Amniotic stem cell (primary cell): ENCODE data around the gene BAHD1.
A peak's percentile ranks its signal among the peaks of the same experiment; 100 is the strongest.

Experiments used
- DNase-seq: peaks from one replicate; lab custom pipeline; 2025; lab: John Stamatoyannopoulos, UW

BAHD1 gene

GRCh38 chr15:40440743-40441564, at the start of gene BAHD1:
Gene BAHD1 (plus strand): TSS chr15:40440953. CDS start chr15:40458465, 17,512 bp downstream.
- DNase-seq = peak; percentile 77

DNA sequence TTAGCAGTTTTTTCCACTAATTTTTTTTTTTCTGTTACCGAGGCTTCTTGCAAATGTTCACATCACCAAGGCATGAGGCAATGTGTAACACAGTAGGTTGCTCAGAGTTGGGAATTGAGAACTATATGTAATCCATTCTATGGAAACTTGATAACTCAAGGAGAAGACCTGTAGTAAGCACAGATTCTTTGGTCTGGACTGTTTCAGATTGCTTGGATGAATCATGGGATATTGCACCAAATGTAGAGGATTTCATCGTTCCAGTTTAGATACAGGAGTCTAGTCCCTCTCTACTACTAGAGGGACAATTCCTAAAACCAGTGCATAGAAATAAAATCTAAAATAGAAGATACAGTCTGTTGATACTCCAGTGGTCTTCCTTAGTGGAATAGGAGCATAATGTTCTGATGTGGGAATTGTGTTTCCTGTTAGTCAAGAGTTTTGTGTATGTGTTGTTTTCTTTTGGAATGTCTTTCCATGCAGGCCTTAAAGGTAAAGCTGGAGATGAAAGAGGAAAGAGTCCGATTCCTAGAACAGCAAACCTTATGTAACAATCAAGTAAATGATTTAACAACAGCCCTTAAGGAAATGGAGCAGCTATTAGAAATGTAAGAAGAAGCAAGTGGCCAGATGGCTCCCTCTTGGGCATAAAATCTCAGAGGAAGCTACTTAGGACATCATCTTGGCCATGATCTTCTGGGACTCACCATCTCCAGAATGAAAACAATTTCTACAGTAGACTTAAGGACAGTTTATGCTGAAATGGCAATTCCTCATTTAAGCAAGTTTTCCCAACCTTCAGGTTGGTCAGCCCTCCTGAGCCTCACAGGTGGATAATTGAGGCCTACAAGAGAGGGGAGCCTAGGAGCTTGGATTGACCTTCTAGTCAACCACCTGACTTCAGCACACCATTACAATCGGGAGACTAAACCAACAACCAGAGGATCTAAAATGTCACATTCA, 47.5 kb upstream of the BAHD1 start:
- no peak for DNase-seq

DNA sequence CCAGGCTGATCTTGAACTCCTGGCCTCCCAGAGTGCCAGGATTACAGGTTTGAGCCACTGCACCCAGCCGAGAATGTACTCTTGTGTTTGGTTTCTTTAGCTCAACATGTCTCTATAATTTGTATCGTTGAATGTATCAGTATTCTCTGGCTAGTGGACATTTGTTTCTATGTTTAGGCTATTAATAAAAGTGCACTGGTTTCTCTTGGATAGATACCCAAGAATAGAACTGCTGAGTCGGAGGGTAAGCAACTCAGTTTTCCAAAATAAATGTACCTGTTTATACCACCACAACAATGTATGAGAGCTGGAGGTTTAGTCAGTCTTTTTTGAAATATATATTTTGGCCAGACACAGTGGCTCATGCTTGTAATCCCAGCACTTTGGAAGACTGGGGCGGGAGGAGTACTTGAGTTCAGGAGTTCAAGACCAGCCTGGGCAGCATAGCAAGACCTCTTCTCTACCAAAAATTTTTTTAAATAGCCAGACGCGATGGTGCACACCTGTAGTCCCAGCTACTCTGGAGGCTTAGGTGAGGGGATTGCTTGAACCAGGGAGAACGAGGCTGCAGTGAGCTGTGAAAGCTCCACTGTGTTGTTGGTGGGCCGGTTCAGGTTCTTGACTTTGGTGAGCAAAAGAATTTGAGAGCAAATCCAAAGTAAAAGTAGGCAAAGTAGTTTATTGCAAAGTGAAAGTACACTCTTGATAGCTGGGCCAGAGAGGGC, 42.9 kb upstream of the BAHD1 start:
- DNase-seq = no peak

DNA sequence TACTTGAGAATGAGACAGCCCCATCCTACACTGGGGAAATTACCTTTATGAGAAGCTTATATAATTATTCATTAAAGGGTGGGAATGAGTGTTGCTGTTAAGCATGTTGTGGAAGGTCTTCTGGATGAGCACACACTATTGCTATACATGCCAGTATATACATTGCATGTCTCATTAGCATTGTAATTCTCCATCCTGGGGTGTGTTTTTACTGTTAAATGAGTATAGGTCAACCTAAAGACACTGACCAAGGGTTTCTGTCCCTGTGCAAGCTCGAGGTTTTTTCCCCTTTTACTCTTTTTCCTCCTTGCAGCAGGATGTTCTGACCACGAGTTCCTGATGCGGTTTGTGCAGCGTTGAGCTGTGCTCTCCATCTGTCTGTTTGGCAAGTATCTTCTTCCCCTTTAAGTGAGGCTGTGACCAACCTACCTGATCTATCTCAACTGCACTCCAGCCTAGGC, 42.3 kb upstream of the BAHD1 start:
- DNase-seq = no peak

DNA sequence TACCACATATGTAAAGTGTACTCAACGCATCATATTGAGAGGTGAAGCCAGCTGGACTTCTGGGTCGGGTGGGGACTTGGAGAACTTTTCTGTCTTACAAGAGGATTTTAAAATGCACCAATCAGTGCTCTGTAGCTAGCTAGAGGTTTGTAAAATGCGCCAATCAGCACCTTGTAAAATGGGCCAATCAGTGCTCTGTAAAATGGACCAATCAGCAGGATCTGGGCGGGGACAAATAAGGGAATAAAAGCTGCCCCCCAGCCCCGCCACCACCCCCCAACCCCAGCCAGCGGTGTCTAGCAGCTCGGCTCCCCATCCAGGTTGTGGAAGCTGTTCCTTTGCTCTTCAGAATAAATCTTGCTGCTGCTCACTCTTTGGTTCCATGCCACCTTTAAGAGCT, 41.4 kb upstream of the BAHD1 start:
- DNase-seq = no peak

DNA sequence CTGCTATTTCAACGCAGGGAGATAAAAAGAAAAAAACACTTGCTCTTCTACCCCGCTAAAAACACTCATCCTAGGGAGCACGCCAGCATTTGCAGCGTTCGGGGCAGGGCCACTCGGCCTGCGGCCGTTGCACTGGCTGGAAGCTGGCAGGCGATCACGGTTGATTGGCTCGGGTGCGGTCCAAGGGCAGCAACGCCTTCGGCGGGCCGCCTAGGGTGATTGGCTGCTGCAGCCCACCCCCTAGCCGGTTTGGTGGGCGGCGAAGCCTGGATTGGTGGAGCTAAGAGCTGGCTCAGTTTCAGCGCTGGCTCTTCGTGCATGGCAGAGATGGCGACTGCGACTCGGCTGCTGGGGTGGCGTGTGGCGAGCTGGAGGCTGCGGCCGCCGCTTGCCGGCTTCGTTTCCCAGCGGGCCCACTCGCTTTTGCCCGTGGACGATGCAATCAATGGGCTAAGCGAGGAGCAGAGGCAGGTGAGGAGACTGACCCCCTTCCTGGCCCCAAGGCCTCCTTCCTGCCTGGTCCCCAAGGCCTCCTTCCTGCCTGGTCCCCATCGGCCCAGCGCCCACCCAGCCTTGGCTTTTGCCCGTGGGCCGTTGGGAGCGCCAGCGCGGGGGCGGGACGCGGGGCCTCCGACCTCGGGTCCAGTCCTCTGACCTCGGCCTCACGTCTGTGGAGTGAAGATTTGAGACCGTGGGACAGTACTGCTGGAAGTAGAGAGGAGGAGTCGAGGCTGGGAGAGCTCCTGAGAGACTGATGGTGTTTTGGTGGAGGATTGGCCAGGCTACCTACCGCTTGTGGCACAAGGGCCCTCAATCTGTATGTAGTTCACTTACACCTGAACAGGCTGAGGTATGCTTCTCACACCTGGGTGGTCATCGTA, 35.0 kb upstream of the BAHD1 start, which contains the start of gene IVD:
Gene IVD (plus strand): TSS at position 295 of the 881 bp plus-strand sequence. CDS start 33 bp downstream, at position 328.
- peak; percentile 89 for DNase-seq

- no peak for DNase-seq
Measured at GRCh38 chr15:40407330-40407990, 33.3 kb upstream of the BAHD1 start.

GRCh38 chr15:40409366-40409765, 31.4 kb upstream of the BAHD1 start:
- DNase-seq = no peak

DNA sequence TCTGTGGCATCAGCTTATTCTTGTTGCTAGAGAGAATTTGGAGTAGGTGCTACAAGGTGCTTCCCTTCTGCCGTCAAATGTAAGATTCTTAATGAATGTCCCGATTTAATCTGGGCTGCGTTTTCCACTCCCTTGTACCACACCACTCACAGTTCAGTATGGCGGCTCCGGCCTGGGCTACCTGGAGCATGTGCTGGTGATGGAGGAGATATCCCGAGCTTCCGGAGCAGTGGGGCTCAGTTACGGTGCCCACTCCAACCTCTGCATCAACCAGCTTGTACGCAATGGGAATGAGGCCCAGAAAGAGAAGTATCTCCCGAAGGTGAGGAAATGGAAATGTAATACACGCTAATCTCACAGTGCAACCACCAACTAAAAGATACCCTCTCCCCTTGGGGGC, 30.3 kb upstream of the BAHD1 start:
- DNase-seq = no peak

DNA sequence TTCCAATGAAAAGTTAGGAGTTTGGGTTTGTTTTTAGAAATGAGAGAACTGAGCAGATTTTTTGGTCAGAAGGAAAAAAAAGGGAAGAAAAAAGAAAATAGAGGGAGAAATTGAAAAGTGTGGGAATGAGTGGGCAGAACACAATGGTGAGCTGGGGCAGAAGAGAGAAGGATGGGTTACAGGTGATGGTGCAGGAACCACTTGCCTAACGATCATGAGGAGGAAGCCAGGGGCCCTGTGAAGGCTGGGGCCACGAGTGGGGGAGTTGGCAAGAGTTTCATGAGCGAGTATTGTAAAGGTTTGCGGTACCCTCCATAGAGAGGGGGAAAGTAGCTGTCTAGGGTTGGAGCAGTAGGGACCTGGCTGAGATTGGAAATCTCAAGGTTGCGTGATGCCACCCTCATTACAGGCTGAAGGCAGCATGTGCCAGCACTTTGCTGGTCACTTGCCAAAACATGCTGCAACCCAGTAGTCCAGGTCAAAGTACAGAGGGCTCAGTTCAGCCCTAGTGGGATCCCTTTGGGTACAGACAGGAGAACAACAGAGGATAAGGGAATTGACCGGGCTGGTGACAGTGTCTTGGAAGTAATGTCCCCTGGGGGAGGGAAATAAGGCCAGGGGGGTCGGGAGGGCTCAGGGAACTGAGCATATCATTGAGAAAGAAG, 28.5 kb upstream of the BAHD1 start:
- DNase-seq = no peak

GRCh38 chr15:40413036-40413435, 27.7 kb upstream of the BAHD1 start:
- DNase-seq = no peak

GRCh38 chr15:40414816-40415215, 25.9 kb upstream of the BAHD1 start:
- no peak for DNase-seq

GRCh38 chr15:40415226-40415625, 25.5 kb upstream of the BAHD1 start:
- no peak for DNase-seq

- no peak for DNase-seq
Measured at GRCh38 chr15:40416056-40416455, 24.7 kb upstream of the BAHD1 start.

DNA sequence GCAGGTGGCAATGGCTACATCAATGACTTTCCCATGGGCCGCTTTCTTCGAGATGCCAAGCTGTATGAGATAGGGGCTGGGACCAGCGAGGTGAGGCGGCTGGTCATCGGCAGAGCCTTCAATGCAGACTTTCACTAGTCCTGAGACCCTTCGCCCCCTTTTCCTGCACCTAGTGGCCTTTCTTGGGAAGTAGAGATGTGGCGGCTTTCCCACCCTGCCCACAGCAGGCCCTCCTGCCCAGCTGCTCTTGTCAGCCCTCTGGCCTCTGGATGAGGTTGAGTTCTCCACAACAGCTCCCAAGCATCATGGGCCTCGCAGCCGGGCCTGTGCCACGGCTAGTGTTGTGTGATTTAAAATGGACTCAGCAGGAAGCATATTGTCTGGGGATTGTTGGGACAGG, 22.6 kb upstream of the BAHD1 start:
- DNase-seq = no peak

DNA sequence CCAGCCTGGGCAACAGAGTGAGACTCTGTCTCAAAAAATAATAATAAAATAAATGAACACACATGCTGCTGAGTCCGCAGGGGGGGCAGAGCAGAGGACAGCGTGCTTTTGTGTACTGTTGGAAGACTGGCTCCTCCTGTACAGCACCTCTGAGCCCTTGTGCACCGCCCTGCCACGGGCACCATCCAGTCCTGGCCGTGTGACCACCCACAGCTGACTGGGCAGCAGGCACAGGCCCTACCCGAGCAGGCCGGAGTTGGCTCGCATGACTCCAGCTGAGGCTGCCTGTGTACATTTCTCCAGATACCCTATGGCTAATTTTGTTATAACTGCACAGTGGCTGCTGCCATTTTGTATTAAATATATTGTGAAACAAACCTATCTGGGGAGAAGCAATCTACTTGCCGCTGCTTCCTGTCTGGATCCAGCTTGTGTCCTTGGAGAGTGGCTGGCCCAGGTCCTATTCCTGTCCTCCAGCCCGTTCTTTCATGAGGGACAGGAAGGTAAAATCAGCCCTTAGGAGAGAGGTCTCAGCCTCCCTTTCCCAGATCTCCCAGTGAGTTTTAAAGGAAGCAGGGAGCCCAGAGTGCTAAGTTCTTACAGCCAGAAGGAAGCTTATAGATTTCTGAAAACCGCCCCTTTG, 20.6 kb upstream of the BAHD1 start:
- DNase-seq = no peak

DNA sequence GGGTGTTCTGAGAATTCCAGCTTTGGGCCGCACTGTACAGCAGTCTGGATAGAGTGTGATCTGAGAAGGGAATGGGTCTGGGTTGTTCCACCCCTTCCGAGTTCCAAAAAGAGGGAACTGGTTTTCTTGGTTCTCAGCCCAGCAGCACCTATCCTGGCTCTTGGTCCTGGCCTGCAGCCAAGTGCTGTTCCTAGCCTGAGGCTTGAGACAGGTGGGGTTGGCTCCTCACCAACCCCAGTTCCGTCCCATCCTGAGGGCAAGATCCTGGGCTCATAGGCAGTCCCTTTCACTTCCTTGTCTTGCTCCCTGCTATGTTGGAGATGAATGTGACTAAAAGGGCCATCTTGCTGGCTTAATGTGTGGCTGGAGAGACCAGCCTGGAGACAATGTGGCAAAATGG, 20.0 kb upstream of the BAHD1 start:
- DNase-seq = no peak

- DNase-seq = peak; percentile 44
Measured at GRCh38 chr15:40421246-40422157, 19.3 kb upstream of the BAHD1 start.
